Measurements from ENCODE around the gene RXRA.

DNA sequence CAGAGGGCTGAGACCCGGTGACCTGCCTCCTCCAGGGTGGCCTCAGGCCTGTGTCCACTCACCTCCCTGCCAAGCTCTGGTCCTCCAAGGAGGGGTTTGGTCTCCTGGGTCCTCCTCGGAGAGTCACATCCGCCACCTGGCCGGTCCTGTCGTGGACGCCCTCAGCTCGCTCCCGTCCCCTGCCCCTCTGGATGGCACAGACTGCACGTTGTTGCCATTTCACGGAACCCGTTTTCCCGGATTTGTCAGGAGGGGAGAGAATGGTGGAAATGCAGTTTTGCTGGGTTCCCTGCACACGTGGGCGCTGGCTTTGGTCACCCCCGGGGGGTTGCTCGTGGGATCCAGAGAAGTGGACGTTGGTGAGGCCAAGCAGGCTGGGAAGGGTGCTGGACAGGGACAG is 62.7 kb downstream of the RXRA start:
- TF ChIP-seq, protein P1, sequence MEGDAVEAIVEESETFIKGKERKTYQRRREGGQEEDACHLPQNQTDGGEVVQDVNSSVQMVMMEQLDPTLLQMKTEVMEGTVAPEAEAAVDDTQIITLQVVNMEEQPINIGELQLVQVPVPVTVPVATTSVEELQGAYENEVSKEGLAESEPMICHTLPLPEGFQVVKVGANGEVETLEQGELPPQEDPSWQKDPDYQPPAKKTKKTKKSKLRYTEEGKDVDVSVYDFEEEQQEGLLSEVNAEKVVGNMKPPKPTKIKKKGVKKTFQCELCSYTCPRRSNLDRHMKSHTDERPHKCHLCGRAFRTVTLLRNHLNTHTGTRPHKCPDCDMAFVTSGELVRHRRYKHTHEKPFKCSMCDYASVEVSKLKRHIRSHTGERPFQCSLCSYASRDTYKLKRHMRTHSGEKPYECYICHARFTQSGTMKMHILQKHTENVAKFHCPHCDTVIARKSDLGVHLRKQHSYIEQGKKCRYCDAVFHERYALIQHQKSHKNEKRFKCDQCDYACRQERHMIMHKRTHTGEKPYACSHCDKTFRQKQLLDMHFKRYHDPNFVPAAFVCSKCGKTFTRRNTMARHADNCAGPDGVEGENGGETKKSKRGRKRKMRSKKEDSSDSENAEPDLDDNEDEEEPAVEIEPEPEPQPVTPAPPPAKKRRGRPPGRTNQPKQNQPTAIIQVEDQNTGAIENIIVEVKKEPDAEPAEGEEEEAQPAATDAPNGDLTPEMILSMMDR (IDR thresholded peaks at IDR 0.05; ENCODE audit: low read depth, low read length, missing input control) = no peak
- TF ChIP-seq FOXA2 (IDR thresholded peaks at IDR 0.05) (no peak), YY1 (IDR thresholded peaks at IDR 0.05) (no peak), SP1 (IDR thresholded peaks at IDR 0.05) (no peak), NR2F2 (IDR thresholded peaks at IDR 0.05) (no peak), RAD21 (IDR thresholded peaks at IDR 0.05) (no peak), FOXA1 (IDR thresholded peaks at IDR 0.05) (no peak)
- TF ChIP-seq, protein P2, sequence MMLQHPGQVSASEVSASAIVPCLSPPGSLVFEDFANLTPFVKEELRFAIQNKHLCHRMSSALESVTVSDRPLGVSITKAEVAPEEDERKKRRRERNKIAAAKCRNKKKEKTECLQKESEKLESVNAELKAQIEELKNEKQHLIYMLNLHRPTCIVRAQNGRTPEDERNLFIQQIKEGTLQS (IDR thresholded peaks at IDR 0.05) = no peak
- TF ChIP-seq, protein P3, sequence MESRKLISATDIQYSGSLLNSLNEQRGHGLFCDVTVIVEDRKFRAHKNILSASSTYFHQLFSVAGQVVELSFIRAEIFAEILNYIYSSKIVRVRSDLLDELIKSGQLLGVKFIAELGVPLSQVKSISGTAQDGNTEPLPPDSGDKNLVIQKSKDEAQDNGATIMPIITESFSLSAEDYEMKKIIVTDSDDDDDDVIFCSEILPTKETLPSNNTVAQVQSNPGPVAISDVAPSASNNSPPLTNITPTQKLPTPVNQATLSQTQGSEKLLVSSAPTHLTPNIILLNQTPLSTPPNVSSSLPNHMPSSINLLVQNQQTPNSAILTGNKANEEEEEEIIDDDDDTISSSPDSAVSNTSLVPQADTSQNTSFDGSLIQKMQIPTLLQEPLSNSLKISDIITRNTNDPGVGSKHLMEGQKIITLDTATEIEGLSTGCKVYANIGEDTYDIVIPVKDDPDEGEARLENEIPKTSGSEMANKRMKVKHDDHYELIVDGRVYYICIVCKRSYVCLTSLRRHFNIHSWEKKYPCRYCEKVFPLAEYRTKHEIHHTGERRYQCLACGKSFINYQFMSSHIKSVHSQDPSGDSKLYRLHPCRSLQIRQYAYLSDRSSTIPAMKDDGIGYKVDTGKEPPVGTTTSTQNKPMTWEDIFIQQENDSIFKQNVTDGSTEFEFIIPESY (IDR thresholded peaks at IDR 0.05) = no peak
